ENCODE results near the gene PRKCB. TPM values are rescaled to one million over a fixed set of nuclear protein-coding genes. Genes with fewer than 3 reads are reported as not detected.

Gene PRKCB
- total and polyA plus RNA-seq, 4 donors: 1.6 to 9.4 (median 4.0) TPM

- TF ChIP-seq GABPA (IDR thresholded peaks at IDR 0.05 in 1 of 2, conservative IDR thresholded peaks at IDR 0.05 in 1 of 2) (no peak), FOXA2 (IDR thresholded peaks at IDR 0.05) (no peak), EGR1 (IDR thresholded peaks at IDR 0.05; ENCODE audit: low read depth in 2 of 2) (no peak), RXRA (IDR thresholded peaks at IDR 0.05) (no peak), SP1 (IDR thresholded peaks at IDR 0.05) (no peak)
- Histone ChIP-seq H3K9ac (ENCODE audit: low read depth in 1 of 2, low read length in 2 of 2) (no peak overlapping the region), H3K4me3 (ENCODE audit: low read depth in 1 of 3, low read length in 3 of 3) (no peak overlapping the region), H3K36me3 (ENCODE audit: control insufficient read depth in 4 of 4, insufficient read depth in 3 of 4, low read depth in 1 of 4, low read length in 3 of 4) (no peaks in the 10 kb centered on the region), H3K9me3 (ENCODE audit: control insufficient read depth in 4 of 4, low read length in 3 of 4) (no peaks in the 10 kb centered on the region), H3K27me3 (ENCODE audit: control insufficient read depth in 4 of 4, insufficient read depth in 4 of 4, low read length in 3 of 4) (peaks cover 0 to 4% (median 1%) of the 10 kb centered on the region in 4 donors), H3K4me1 (ENCODE audit: control insufficient read depth in 4 of 4, insufficient read depth in 4 of 4, low read length in 3 of 4) (peaks cover 0 to 1% (median 0%) of the 10 kb centered on the region in 4 donors), H3K27ac (ENCODE audit: low read depth in 1 of 2, low read length in 2 of 2) (no peak overlapping the region)
- no peak for DNase-seq (ENCODE audit: low spot score)
- WGBS: 62% methylated on average over 8 of the region's 8 CpGs
Observed at GRCh38 chr16:23902748-23903414, 67.1 kb downstream of the PRKCB start.

DNA sequence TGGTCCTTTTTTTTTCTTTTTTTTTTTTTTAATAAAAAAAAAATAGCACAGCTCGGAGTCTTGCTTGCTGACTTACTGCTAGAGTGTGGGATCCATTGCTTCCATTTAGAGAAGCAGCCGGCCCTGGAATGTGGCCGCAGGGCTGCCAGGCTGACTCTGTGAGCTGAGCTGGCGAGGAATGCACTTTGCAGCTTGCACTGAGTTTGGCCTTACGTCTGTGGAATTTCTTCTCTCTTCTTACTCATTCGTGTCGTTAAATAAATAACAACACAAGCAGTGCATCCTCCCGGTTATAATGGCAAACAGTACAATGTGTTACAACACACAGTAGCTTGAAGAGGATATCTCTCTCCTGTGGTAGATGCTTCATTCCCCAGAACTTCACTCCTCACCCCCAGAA, 69.2 kb downstream of the PRKCB start:
- Histone ChIP-seq H3K27me3 (ENCODE audit: control insufficient read depth in 4 of 4, insufficient read depth in 4 of 4, low read length in 3 of 4) (peaks cover 0 to 4% (median 0%) of the 10 kb centered on the region in 4 donors), H3K36me3 (ENCODE audit: control insufficient read depth in 4 of 4, insufficient read depth in 3 of 4, low read depth in 1 of 4, low read length in 3 of 4) (no peaks in the 10 kb centered on the region), H3K9ac (ENCODE audit: low read depth in 1 of 2, low read length in 2 of 2) (no peak overlapping the region), H3K9me3 (ENCODE audit: control insufficient read depth in 4 of 4, low read length in 3 of 4) (no peaks in the 10 kb centered on the region), H3K4me1 (ENCODE audit: control insufficient read depth in 4 of 4, insufficient read depth in 4 of 4, low read length in 3 of 4) (peaks cover 0 to 1% (median 0%) of the 10 kb centered on the region in 4 donors), H3K27ac (ENCODE audit: low read depth in 1 of 2, low read length in 2 of 2) (no peak overlapping the region), H3K4me3 (ENCODE audit: low read depth in 1 of 3, low read length in 3 of 3) (no peak overlapping the region)
- TF ChIP-seq SP1 (IDR thresholded peaks at IDR 0.05) (no peak), GABPA (IDR thresholded peaks at IDR 0.05 in 1 of 2, conservative IDR thresholded peaks at IDR 0.05 in 1 of 2) (no peak), TAF1 (conservative IDR thresholded peaks at IDR 0.05) (no peak), JUND (IDR thresholded peaks at IDR 0.05) (no peak), EGR1 (IDR thresholded peaks at IDR 0.05; ENCODE audit: low read depth in 2 of 2) (no peak), RXRA (IDR thresholded peaks at IDR 0.05) (no peak), ZBTB33 (IDR thresholded peaks at IDR 0.05) (no peak), FOXA1 (IDR thresholded peaks at IDR 0.05) (no peak), CTCF (IDR thresholded peaks at IDR 0.05; ENCODE audit: low read depth, low read length, missing input control) (no peak), HNF4A (conservative IDR thresholded peaks at IDR 0.05) (no peak), MAX (IDR thresholded peaks at IDR 0.05) (no peak), HNF4G (IDR thresholded peaks at IDR 0.05) (no peak)
- TF ChIP-seq, protein P1, sequence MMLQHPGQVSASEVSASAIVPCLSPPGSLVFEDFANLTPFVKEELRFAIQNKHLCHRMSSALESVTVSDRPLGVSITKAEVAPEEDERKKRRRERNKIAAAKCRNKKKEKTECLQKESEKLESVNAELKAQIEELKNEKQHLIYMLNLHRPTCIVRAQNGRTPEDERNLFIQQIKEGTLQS (IDR thresholded peaks at IDR 0.05): no peak
- no peak for DNase-seq (ENCODE audit: low spot score)
- 39% methylated on average over 8 of the region's 8 CpGs for WGBS
